Neural progenitor cell (in vitro differentiated cells): ENCODE data around the gene TAPBPL.

Experiments
- CTCF ChIP-seq: fragments of 200-600 bp; sonication (generic); IDR thresholded peaks from 2 replicates; pipeline ENCODE4 v1.5.1; 2017; ENCODE audit warnings: antibody characterized with exemption, mild to moderate bottlenecking
- EZH2 ChIP-seq: fragments of 200-600 bp; sonication (generic); IDR thresholded peaks from 2 replicates; pipeline ENCODE4 v1.6.1; 2017; ENCODE audit warnings: antibody characterized with exemption, mild to moderate bottlenecking, moderate library complexity
- EZH2phosphoT487 ChIP-seq: fragments of 200-600 bp; sonication (generic); IDR thresholded peaks from 2 replicates; pipeline ENCODE4 v1.6.1; 2017; ENCODE audit warnings: antibody characterized with exemption

GRCh38 chr12:6466184-6466573 lies 14.3 kb downstream of the TAPBPL start:
- TF ChIP-seq CTCF, result no peak
- no peak for TF ChIP-seq EZH2phosphoT487
- TF ChIP-seq EZH2, result no peak
